NCI-H2227 (cell line): ENCODE results near the gene KRT25.
A peak's percentile ranks its signal among the peaks of the same experiment; 100 is the strongest.

Experiments used
- DNase-seq: peaks from one replicate; lab custom pipeline; 2025; ENCODE audit not compliant: unreplicated experiment; lab: John Stamatoyannopoulos, UW

KRT25 gene, protein sequence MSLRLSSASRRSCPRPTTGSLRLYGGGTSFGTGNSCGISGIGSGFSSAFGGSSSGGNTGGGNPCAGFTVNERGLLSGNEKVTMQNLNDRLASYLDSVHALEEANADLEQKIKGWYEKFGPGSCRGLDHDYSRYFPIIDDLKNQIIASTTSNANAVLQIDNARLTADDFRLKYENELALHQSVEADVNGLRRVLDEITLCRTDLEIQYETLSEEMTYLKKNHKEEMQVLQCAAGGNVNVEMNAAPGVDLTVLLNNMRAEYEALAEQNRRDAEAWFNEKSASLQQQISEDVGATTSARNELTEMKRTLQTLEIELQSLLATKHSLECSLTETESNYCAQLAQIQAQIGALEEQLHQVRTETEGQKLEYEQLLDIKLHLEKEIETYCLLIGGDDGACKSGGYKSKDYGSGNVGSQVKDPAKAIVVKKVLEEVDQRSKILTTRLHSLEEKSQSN

DNA sequence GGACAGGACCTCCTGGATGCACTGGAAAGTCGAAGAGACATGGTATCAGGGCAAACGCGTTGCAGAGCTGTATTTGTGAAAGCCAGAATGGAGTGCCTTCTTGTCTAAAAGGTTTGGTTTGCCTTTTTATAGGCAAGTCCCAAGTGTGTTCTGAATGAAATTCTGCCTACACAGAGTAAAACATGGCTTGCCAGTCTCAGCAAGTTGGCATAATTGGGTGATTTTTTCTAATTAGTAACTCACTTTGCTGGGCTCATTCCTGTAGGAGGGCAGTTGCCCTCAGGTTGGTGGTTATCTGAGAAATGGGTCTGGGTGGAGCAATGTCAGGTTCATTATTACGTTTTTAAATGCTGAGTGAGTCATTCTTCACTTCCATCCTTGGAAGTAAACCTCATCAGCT lies at the start of gene KRT25:
KRT25 (minus strand) TSS at position 101 of the 400 bp plus-strand sequence; CDS start at position 41, 60 bp downstream.
- DNase-seq = no peak

DNA sequence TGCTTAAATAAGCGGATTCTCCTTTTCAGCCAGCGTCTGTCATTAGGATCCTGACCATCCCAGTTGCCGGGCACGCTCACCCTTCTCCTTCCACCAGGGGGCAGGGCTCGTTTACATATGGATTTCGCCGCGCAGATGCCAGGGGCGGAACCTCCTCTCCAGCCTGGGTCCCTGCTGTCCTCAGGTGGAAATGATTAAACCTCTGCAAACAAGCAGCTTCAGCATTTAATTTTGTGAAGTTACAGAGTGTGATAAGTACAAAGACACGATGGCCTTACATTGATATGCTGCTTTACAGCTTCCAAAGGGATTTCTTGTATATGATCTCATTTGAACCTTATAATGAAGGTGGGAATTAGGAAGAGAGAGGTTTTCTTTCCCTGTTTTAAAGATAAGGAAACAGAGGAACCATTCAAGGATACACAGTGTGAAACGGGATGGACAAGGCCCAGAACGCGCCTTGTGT lies 48.5 kb upstream of the KRT25 start:
- peak; percentile 88 for DNase-seq

GRCh38 chr17:40801157-40801556 lies 46.0 kb upstream of the KRT25 start:
- DNase-seq = no peak

DNA sequence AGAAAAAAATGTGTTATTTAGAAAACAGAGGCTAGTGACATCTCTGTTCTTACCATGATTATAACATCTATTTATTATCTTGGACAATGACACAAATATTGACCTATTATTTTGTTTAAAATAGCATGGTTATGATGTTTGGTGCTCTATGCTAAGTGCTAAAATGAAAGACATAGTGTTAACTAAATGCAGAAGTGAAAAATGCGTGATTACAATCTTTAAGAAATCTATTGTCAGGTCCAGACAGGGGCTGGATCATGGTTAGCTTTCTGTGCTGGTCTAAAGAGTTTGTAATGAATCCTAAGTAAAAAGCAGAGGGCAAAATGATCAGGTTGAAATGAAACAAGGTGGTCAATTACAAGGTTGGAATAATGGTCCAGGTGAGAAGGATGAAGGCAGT lies 45.2 kb upstream of the KRT25 start:
- no peak for DNase-seq

DNA sequence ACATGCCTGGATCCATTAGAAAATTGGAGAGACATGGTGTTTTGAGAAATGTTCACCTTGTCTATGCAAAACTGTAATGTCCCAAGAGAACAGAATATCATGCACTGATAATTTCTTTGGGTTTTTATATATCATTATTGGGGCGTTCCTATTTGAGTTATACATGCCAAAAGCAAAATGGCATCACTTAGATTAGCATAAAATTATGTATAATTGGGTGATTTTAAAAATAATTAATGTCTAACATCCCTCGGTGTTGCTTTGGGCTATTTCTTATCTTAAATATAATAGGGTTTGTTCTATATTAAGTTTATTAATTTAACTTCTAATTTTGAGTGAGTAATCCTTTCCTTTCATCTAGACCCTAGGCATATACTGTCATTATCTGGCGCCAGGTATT lies 44.7 kb upstream of the KRT25 start, which contains the start of gene KRT28:
KRT28 (minus strand) TSS at position 101 of the 400 bp plus-strand sequence; CDS start at position 35, 66 bp downstream.
- DNase-seq = no peak

DNA sequence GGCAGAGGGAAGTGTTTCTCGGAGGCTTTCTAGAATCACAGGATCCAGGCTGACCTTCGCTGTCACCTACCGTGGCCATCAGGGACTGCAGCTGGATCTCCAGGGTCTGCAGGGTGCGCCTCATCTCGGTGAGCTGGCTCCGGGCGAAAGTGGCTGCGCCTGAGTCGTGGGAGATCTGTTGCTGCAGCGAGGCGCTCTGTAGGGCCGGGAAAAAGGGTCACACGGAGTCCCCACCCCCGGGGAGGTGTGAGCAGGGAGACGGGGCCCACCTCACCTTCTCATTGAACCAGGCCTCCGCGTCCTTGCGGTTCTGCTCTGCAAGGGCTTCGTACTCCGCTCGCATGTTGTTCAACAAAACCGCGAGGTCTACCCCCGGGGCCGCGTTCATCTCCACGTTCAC lies 41.7 kb upstream of the KRT25 start:
- DNase-seq = no peak

DNA sequence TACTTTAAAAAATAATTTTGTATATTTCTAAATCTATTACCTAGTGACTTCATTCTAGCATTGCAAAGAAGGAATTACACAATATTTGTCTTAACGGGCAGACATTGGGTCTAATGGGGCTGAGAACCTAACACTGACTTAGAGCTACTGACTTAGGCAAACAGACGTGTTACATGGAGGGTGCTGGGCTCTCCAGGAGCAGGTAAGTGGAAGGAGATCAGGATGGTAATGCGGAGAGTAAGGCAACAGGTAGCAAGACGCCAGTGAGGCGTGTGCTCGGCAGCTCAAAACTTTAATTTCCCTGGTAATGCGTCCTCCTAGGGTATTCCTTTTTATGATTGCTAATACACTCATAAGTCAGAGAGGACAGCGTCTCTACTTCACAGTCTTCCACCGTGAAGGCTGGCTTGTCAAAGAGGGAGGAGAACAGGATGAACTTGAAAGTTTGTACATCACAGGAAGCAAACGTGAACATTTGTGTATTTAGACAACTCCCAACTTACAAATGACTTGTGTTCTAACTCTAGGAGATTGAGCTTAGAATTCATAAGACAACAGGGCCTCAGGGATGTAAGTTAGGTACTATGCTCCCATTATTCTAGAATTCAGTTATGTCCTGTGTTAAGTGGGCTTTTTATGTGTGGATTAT lies 40.0 kb upstream of the KRT25 start:
- no peak for DNase-seq

- no peak for DNase-seq
These were observed 39.3 kb upstream of the KRT25 start for GRCh38 chr17:40794466-40794865.

DNA sequence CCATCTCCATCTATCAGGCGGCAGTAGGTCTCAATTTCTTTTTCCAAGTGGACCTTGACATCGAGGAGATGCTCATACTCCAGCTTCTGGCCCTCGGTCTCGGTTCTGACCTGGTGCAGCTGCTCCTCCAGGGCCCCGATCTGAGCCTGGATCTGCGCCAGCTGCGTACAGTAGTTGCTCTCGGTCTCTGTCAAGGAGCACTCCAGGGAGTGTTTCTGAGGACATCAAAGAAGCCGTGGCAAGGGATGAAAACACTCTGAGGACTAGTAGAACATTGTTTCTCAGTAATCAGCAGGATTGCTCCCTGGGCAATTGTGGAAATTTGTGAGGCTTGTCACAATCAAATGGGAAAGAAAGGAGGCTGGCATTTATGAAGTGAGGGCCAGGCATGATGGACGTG lies 38.7 kb upstream of the KRT25 start:
- peak; percentile 38 for DNase-seq

DNA sequence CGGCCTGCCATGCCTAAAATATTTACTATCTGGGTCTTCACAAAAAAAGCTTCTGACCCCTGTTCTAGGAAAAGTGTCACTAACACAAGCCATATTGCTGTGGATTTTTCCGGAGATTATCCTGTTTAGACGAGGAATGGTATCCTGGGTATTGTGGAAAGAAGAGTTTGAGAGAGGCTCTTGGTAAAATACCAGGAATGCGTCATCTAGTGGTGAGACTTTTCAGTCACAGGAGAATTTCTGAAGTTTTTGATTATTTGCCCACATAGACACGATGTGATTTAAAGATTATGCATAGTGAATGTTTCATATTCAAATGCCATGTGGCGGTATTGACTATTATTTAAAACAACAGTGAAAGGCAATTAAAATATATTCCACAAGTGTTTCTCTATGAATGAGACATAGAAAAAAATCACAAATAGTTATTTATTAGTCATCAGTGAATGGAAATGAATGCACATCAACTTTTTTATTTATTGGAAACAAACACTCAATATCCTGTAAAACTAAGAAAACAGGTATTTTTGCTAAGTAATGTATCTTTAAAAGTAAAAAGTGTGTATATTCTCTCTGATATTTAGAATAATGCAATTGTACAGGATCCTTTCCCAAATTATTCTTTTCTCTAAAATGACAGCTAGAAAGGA lies 36.8 kb upstream of the KRT25 start:
- peak; percentile 6 for DNase-seq

- no peak for DNase-seq
These were observed 36.0 kb upstream of the KRT25 start for GRCh38 chr17:40791111-40791510.

- DNase-seq = no peak
These were observed 27.3 kb upstream of the KRT25 start, which contains the start of gene KRT27 for GRCh38 chr17:40782450-40782849. KRT27 (minus strand) TSS chr17:40782550; CDS start chr17:40782493, 57 bp downstream.

DNA sequence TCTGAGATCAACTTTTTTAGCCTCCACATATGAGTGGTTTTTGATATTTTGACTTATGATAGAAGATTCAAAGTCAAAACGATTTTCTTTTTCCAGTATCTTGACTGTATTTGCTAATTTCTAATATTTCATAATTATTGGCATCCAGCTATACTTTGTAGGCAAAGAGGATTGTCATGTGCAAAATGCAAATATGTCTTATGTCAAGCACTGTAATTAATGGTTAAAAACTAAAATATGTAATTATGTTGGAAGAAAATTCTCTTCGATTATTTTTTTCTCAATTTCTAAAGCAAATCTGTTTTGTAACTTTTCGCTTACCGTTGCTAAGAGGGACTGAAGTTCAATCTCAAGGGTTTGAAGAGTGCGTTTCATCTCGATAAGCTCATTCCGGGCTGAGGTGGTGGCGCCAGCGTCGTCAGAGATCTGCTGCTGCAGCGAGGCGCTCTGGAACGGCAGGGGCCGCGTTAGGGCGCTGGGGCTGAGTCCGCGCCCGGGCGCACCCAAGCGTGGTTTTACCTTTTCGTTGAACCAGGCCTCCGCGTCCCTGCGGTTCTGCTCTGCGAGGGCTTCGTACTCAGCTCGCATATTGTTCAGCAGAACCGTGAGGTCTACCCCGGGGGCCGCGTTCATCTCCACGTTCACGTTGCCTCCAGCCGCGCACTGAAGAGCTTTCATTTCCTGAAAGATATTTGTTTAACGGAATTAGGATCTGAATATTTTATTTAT lies 24.2 kb upstream of the KRT25 start:
- DNase-seq = peak; percentile 58

DNA sequence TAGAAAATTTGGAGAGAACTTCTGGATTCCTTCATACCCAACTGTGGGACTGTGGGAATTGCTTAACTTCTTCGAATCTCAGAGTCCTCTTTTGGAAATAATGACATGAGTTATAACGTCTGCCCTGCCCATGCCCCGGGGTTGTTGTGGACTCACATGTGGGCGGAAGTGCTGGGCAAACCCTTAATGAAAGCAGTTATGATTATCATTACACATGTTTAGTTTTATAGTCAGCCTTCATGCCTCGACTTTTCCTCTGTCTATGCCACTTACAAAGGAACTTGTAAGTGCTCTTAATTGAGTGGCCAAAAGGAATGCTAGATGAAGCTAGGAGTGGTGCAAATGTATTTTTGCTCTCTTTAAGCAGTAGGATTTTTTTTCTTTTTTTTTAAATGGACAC lies 23.3 kb upstream of the KRT25 start:
- no peak for DNase-seq

GRCh38 chr17:40777971-40778370 lies 22.8 kb upstream of the KRT25 start:
- no peak for DNase-seq

DNA sequence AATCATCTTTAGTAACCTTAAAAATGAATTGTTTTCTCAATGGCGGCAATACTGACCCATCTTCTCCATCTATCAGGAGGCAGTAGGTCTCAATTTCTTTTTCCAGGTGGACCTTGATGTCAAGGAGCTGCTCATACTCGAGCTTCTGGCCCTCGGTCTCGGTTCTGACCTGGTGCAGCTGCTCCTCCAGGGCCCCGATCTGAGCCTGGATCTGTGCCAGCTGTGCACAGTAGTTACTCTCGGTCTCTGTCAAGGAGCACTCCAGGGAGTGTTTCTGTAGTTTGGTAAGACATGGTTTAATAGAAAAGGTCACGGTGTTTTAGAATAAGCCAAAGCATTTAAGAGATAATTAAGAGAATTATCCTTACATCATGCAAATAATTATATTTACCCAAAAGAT lies 22.3 kb upstream of the KRT25 start:
- no peak for DNase-seq

DNA sequence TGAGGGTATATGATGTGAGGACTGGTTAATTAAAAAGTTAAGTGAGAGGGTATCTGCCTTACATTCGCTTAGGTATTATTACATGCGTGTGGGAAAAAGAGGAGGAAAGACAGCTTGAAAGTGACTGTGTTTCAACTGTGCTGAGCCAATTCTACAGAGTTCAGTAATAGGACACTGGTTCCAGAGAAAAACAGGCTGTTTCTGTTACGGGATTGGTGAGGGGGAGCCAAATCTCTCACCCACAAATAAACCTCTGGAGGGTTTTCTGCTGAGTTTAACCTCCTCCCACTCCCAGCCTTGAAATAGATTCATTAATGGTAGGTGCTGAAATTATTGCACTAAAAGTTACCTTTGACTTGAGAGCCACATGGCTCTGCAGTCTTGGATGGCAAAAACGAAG lies 20.8 kb upstream of the KRT25 start:
- no peak for DNase-seq

DNA sequence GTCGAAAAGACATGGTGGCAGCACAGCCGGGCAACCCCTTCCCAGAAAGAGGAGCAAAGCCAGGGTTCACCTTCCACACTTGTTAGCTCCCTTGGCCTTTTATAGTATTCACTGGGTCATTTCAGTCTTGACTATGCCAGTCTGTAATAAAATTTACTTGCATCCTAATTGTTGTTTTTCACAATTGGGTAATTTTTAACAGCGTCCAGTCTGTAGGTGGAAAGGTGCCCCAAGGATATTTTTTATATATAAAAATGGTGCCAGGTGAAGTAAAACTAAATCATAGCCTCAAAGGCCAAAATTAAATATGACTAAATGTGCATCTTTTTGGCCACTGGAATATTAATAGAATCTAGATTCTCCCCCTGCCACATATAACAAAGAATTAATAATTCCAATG lies 17.0 kb upstream of the KRT25 start, which contains the start of gene KRT26:
KRT26 (minus strand) TSS at position 101 of the 400 bp plus-strand sequence; CDS start at position 13, 88 bp downstream.
- DNase-seq = no peak

- DNase-seq = no peak
These were observed 10.5 kb upstream of the KRT25 start for GRCh38 chr17:40765657-40766056.

GRCh38 chr17:40763752-40764151 lies 8.6 kb upstream of the KRT25 start:
- DNase-seq = no peak
